ENCODE data around the gene OR10A2. TPM values are rescaled to one million over a fixed set of nuclear protein-coding genes. Genes with fewer than 3 reads are reported as not detected.

Gene OR10A2
- total and polyA plus RNA-seq, 10 of the 15 experiments (the other 5 are each of a cell fraction or from before 2014, with no cell fraction given): 0.04 to 0.06 TPM; not detected in 8

DNA sequence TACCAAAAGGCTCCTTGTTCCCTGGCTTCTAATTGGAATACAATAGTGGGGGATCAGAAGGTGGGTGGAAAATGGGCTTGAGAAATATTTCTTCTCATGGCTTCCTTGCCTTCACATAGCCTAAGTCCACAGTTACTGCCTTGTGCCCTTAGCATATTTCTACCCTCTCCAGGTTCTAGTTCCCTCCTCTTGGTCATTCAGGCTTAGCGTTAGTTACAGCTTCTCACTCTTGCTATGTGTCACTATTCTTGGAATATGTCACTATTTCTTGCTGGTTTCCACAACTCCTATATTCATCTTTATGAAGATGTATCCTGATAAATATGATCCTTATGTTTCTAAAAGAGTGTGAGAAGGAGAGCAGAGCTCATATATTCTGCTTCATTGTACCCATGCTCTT lies 27.0 kb downstream of the OR10A2 start (continued):
- TF ChIP-seq ZBTB11 (CRISPR knock-in tag; IDR thresholded peaks at IDR 0.05): no peak
- TF ChIP-seq ATF2 (IDR thresholded peaks at IDR 0.05; ENCODE audit: low read length): no peak
- no peak for TF ChIP-seq KLF5 (IDR thresholded peaks at IDR 0.05; ENCODE audit: partially characterized antibody)
- no peak for TF ChIP-seq STAT1 (conservative IDR thresholded peaks at IDR 0.05)
- TF ChIP-seq SIX5 (IDR thresholded peaks at IDR 0.05; ENCODE audit: low read depth, low read length, severe bottlenecking): no peak
- TF ChIP-seq ETV6 (conservative IDR thresholded peaks at IDR 0.05 in 1 of 2, IDR thresholded peaks at IDR 0.05 in 1 of 2; ENCODE audit: borderline replicate concordance in 1 of 2, low read depth in 1 of 2): no peak

DNA sequence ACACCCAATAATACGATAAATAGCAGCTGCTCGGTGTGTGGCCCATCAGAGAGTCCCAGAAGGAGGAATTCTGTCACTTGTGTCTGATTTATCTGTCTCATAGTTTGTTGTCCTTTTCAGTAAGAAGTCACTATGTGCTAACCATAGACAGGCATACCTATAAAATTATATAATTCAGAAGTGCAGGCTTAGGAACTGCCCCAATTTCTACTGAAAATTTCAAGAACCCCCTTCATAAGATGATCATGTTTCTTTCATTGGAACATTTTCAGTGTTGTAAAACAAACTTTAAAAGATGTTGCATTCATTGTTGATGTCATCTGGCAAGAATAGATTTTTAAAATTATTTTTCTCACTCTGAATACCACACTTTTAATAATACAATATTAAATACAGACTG lies 29.5 kb downstream of the OR10A2 start, which contains the start of gene OR2D2:
OR2D2 (minus strand) TSS at position 101 of the 400 bp plus-strand sequence; CDS start at position 101, 0 bp downstream.
- Histone ChIP-seq H3K4me1 (ENCODE audit: control insufficient read depth, insufficient read depth, low read length) (no peaks in the 10 kb centered on the region), H3K36me3 (ENCODE audit: control insufficient read depth in 2 of 2, insufficient read depth in 2 of 2, low read length in 1 of 2) (no peaks in the 10 kb centered on the region), H3K79me2 (ENCODE audit: control insufficient read depth, insufficient read depth, low read length) (no peaks in the 10 kb centered on the region), H3K4me2 (ENCODE audit: control insufficient read depth, insufficient read depth) (no peak within 1 kb of the TSS), H3K9ac (ENCODE audit: control insufficient read depth, insufficient read depth, low read length) (no peak within 1 kb of the TSS), H2AFZ (ENCODE audit: control insufficient read depth, low read depth, low read length) (no peak within 1 kb of the TSS), H3K27ac (ENCODE audit: control insufficient read depth, insufficient read depth) (no peak within 1 kb of the TSS), H4K20me1 (ENCODE audit: control insufficient read depth, insufficient read depth) (no peaks in the 10 kb centered on the region), H3K9me3 (replicated peaks; ENCODE audit: control insufficient read depth, insufficient read depth, low read length) (no peaks in the 10 kb centered on the region), H3K4me3 (no peak within 1 kb of the TSS), H3K27me3 (replicated peaks in 1 of 2; ENCODE audit: control insufficient read depth in 2 of 2, insufficient read depth in 2 of 2, low read length in 1 of 2) (no peaks in the 10 kb centered on the region)
- ATAC-seq (no peak), DNase-seq (ENCODE audit: low read depth, low spot score) (no peak), FAIRE-seq (no peak)
- RAD21 ChIA-PET (ENCODE audit: unreplicated experiment): no interaction called here
- BruUV-seq (replicated peaks): no TSS peak
- 17% methylated on average over 2 of the region's 2 CpGs for WGBS (ENCODE audit: insufficient coverage, insufficient replicate concordance, low lambda C conversion rate, missing lambda C conversion rate)
- POLR2A ChIA-PET: no interaction called here
- CTCF ChIA-PET: interaction anchor here (0.6 kb wide), 1 partner anchor 234 kb away, joined by 3 read pairs; no protein-coding TSS in a partner anchor
- SMC1A ChIA-PET (ENCODE audit: uncharacterized antibody, unreplicated experiment): no interaction called here
- intact Hi-C loops (cut with micrococcal nuclease; ENCODE audit: unreplicated experiment) (no loop called here), in situ Hi-C loops (cut with MboI) (no loop called here)
- TF ChIP-seq MLLT1 (IDR thresholded peaks at IDR 0.05) (no peak), MYB (IDR thresholded peaks at IDR 0.05; ENCODE audit: borderline replicate concordance, low read depth, low read length) (no peak), HCFC1 (IDR thresholded peaks at IDR 0.05; ENCODE audit: low read length) (no peak), SMC3 (IDR thresholded peaks at IDR 0.05; ENCODE audit: borderline replicate concordance, low read length) (no peak), CHD2 (IDR thresholded peaks at IDR 0.05; ENCODE audit: borderline replicate concordance, low read depth, low read length) (no peak), E2F8 (IDR thresholded peaks at IDR 0.05; ENCODE audit: low read depth, partially characterized antibody) (no peak)
- TF ChIP-seq, protein P1, sequence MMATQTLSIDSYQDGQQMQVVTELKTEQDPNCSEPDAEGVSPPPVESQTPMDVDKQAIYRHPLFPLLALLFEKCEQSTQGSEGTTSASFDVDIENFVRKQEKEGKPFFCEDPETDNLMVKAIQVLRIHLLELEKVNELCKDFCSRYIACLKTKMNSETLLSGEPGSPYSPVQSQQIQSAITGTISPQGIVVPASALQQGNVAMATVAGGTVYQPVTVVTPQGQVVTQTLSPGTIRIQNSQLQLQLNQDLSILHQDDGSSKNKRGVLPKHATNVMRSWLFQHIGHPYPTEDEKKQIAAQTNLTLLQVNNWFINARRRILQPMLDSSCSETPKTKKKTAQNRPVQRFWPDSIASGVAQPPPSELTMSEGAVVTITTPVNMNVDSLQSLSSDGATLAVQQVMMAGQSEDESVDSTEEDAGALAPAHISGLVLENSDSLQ (IDR thresholded peaks at IDR 0.05): no peak
